H1 (cell line): ENCODE results near the gene GOLGB1. TPM values are rescaled to one million over a fixed set of nuclear protein-coding genes. Genes with fewer than 3 reads are reported as not detected.

ENCODE experiments used
- CTCF ChIA-PET: fragments of 300-600 bp; sonication (Branson Sonifier 250); formaldehyde crosslinking; loops from one replicate; lab custom pipeline; 2021; ENCODE audit not compliant: partially characterized antibody; lab: Charles Lee
- POLR2A ChIA-PET: fragments of 300-600 bp; sonication (Branson Sonifier 250); formaldehyde crosslinking; loops from one replicate; lab custom pipeline; 2021; ENCODE audit warnings: inconsistent platforms; ENCODE audit not compliant: partially characterized antibody; lab: Charles Lee
- DNase-seq, 2 experiments: peaks; one replicate each; pipeline versions ENCODE4 v3.0.0 to v3.0.0-alpha.2; 2010 to 2022; ENCODE audit warnings: low spot score in 2 of 2, low read depth in 1 of 2, mixed read lengths in 1 of 2
- FAIRE-seq: peaks from 2 replicates; lab custom pipeline; 2011; peaks lifted over from hg19 to GRCh38; lab: Jason Lieb, UNC
- H2AFZ ChIP-seq: 2 replicates; pipeline ENCODE4 v1.8.1; 2012; ENCODE audit warnings: low read length, inconsistent platforms
- H2AK5ac ChIP-seq: 2 replicates; pipeline ENCODE4 v1.6.1; 2013; ENCODE audit warnings: low read depth, low read length
- H2BK120ac ChIP-seq: replicated peaks from 2 replicates; pipeline ENCODE3; 2013; ENCODE audit warnings: low read depth, low read length, inconsistent platforms
- H2BK12ac ChIP-seq: 2 replicates; pipeline ENCODE4 v1.6.1; 2013; ENCODE audit warnings: low read depth, low read length
- H2BK15ac ChIP-seq: 2 replicates; pipeline ENCODE4 v1.6.1; 2013; ENCODE audit warnings: low read length
- H2BK20ac ChIP-seq: 2 replicates; pipeline ENCODE4 v1.6.1; 2013; ENCODE audit warnings: low read length
- H2BK5ac ChIP-seq: 2 replicates; pipeline ENCODE4 v1.6.1; 2013; ENCODE audit warnings: low read depth, low read length
- H3K14ac ChIP-seq: 2 replicates; pipeline ENCODE4 v1.6.1; 2013; ENCODE audit warnings: inconsistent platforms; ENCODE audit not compliant: insufficient read length
- H3K18ac ChIP-seq: 2 replicates; pipeline ENCODE4 v1.6.1; 2013; ENCODE audit warnings: low read length; ENCODE audit errors: extremely low read depth
- H3K23ac ChIP-seq: 2 replicates; pipeline ENCODE4 v1.6.1; 2013; ENCODE audit warnings: inconsistent platforms; ENCODE audit not compliant: insufficient read length
- H3K23me2 ChIP-seq: 2 replicates; pipeline ENCODE4 v1.6.1; 2013; ENCODE audit warnings: low read depth, low read length
- H3K27ac ChIP-seq: 2 replicates; pipeline ENCODE4 v1.6.1; 2011; ENCODE audit warnings: low read depth, low read length, inconsistent platforms
- H3K27me3 ChIP-seq, 4 experiments: replicated peaks in 1 of 4; 1 replicate in 1 of 4; 2 replicates in 3 of 4; pipeline versions ENCODE4 v1.6.1 to v1.8.1; 2011 to 2013; ENCODE audit warnings: low read length in 3 of 4, mild to moderate bottlenecking in 3 of 4, inconsistent platforms in 2 of 4, mixed read lengths in 2 of 4, moderate library complexity in 1 of 4; ENCODE audit not compliant: control insufficient read depth in 3 of 4, insufficient read depth in 3 of 4; ENCODE audit errors: extremely low read depth in 1 of 4
- H3K36me3 ChIP-seq, 4 experiments: 2 replicates each; pipeline versions ENCODE4 v1.6.1 to v1.8.1; 2011 to 2013; ENCODE audit warnings: mild to moderate bottlenecking in 4 of 4, low read length in 3 of 4, moderate library complexity in 2 of 4, control low read depth in 1 of 4, inconsistent platforms in 1 of 4; ENCODE audit not compliant: insufficient read depth in 4 of 4, control insufficient read depth in 2 of 4
- H3K4ac ChIP-seq: replicated peaks from 2 replicates; pipeline ENCODE3; 2013; ENCODE audit warnings: low read length, low read depth, mixed read lengths, inconsistent platforms; ENCODE audit not compliant: insufficient read length
- H3K4me1 ChIP-seq, 4 experiments: replicated peaks in 1 of 4; 1 replicate in 1 of 4; 2 replicates in 3 of 4; pipeline versions ENCODE4 v1.6.1 to v1.8.1; 2011 to 2013; ENCODE audit warnings: low read length in 3 of 4, inconsistent platforms in 2 of 4, mixed read lengths in 1 of 4; ENCODE audit not compliant: insufficient read depth in 4 of 4, control insufficient read depth in 3 of 4
- H3K4me2 ChIP-seq, 2 experiments: 2 replicates each; pipeline versions ENCODE4 v1.6.1 to v1.8.1; 2011 to 2013; ENCODE audit warnings: low read depth in 2 of 2, low read length in 2 of 2, control low read depth in 1 of 2, inconsistent platforms in 1 of 2, mild to moderate bottlenecking in 1 of 2; ENCODE audit not compliant: insufficient read depth in 1 of 2
- H3K4me3 ChIP-seq, 4 experiments: fragments of 200-600, 300-600 bp in 1 of 4; sonication (generic), shearing (Covaris generic), sonication (Bioruptor Twin) in 1 of 4; 2 replicates each; pipeline versions ENCODE4 v1.5.1 to v1.8.1; 2011 to 2016; ENCODE audit warnings: low read length in 4 of 4, low read depth in 3 of 4, control low read depth in 2 of 4, inconsistent platforms in 2 of 4, mild to moderate bottlenecking in 2 of 4, mixed read lengths in 1 of 4, moderate library complexity in 1 of 4; ENCODE audit not compliant: insufficient read depth in 2 of 4; ENCODE audit errors: extremely low read depth in 1 of 4
- H3K56ac ChIP-seq: replicated peaks from 2 replicates; pipeline ENCODE3; 2013; ENCODE audit warnings: low read depth, mild to moderate bottlenecking, mixed read lengths, low read length, inconsistent platforms; ENCODE audit not compliant: insufficient read length
- H3K79me1 ChIP-seq: 2 replicates; pipeline ENCODE4 v1.6.1; 2013; ENCODE audit warnings: low read depth, low read length, control low read depth
- H3K79me2 ChIP-seq, 2 experiments: 2 replicates each; pipeline versions ENCODE4 v1.6.1 to v1.8.1; 2012 to 2013; ENCODE audit warnings: low read length in 2 of 2, mild to moderate bottlenecking in 2 of 2, inconsistent platforms in 1 of 2; ENCODE audit not compliant: insufficient read depth in 2 of 2, control insufficient read depth in 1 of 2
- H3K9ac ChIP-seq, 4 experiments: replicated peaks in 1 of 4; 1 replicate in 1 of 4; 2 replicates in 3 of 4; pipeline versions ENCODE4 v1.6.1 to v1.8.1; 2011 to 2013; ENCODE audit warnings: low read depth in 3 of 4, low read length in 3 of 4, control low read depth in 2 of 4, mild to moderate bottlenecking in 2 of 4, moderate library complexity in 2 of 4, inconsistent platforms in 1 of 4; ENCODE audit errors: extremely low read depth in 1 of 4
- H3K9me3 ChIP-seq, 2 experiments: 2 replicates each; pipeline versions ENCODE4 v1.6.1 to v1.8.1; 2012 to 2013; ENCODE audit warnings: mild to moderate bottlenecking in 2 of 2, moderate library complexity in 2 of 2, control low read depth in 1 of 2, inconsistent platforms in 1 of 2, low read depth in 1 of 2, low read length in 1 of 2, mixed read lengths in 1 of 2; ENCODE audit not compliant: insufficient read depth in 2 of 2
- H4K20me1 ChIP-seq, 2 experiments: replicated peaks in 1 of 2; 2 replicates each; pipeline versions ENCODE3 to v1.8.1; 2011 to 2013; ENCODE audit warnings: inconsistent platforms in 2 of 2, low read length in 2 of 2, mild to moderate bottlenecking in 1 of 2; ENCODE audit not compliant: insufficient read depth in 2 of 2, control insufficient read depth in 1 of 2
- H4K5ac ChIP-seq: 2 replicates; pipeline ENCODE4 v1.6.1; 2013; ENCODE audit warnings: low read length, low read depth, mixed read lengths, inconsistent platforms; ENCODE audit not compliant: insufficient read length
- H4K8ac ChIP-seq: 2 replicates; pipeline ENCODE4 v1.8.0; 2013; ENCODE audit warnings: mild to moderate bottlenecking, moderate library complexity, low read length, inconsistent platforms; ENCODE audit not compliant: insufficient read depth; ENCODE audit errors: extremely low read depth
- H4K91ac ChIP-seq: replicated peaks from 2 replicates; pipeline ENCODE3; 2013; ENCODE audit warnings: low read length, mixed read lengths, inconsistent platforms; ENCODE audit not compliant: insufficient read length
- CBX8 ChIP-seq: fragments of 300-800, 300-1000 bp; sonication (generic); IDR thresholded peaks from 2 replicates; pipeline ENCODE4 v1.7.1; 2016; ENCODE audit warnings: low read depth, low read length, borderline replicate concordance
- CHD1 ChIP-seq: IDR thresholded peaks from 2 replicates; pipeline ENCODE4 v1.6.1; 2012; ENCODE audit warnings: low read depth, low read length, improper control_type of control experiment
- RAD21 ChIP-seq, 2 experiments: IDR thresholded peaks in 1 of 2; conservative IDR thresholded peaks in 1 of 2; 2 replicates each; pipeline ENCODE4 v1.6.1; 2011; ENCODE audit warnings: low read depth in 2 of 2, low read length in 2 of 2, improper control_type of control experiment in 1 of 2, inconsistent platforms in 1 of 2, mild to moderate bottlenecking in 1 of 2, moderate library complexity in 1 of 2
- SRF ChIP-seq: IDR thresholded peaks from 2 replicates; pipeline ENCODE4 v1.6.1; 2011; ENCODE audit warnings: mild to moderate bottlenecking, low read depth, low read length, moderate library complexity
- SUZ12 ChIP-seq: fragments of 200-600 bp; sonication (generic); IDR thresholded peaks from 2 replicates; pipeline ENCODE4 v1.6.1; 2012; ENCODE audit warnings: mild to moderate bottlenecking, inconsistent platforms, low read length, moderate library complexity, mixed read lengths
- WGBS, 2 experiments: shearing (Covaris generic) in 1 of 2; methylation state at CpG; one replicate each; pipeline versions ENCODE4 v1.1.6 to v1.1.7; 2013 to 2015; ENCODE audit warnings: low lambda C conversion rate in 2 of 2, mixed read lengths in 2 of 2, inconsistent platforms in 1 of 2, low coverage in 1 of 2, missing lambda C conversion rate in 1 of 2; ENCODE audit not compliant: insufficient replicate concordance in 2 of 2, insufficient coverage in 1 of 2, insufficient read length in 1 of 2; ENCODE audit errors: extremely low coverage in 1 of 2, missing lambda C conversion rate in 1 of 2; 5-methylcytosine and 5-hydroxymethylcytosine counted together
- polyA plus RNA-seq, 7 experiments: library from polyadenylated mRNA; depleted of rRNA in 3 of 7; stranded (reverse) in 5 of 7; unstranded in 2 of 7; fragments of >200 nt in 5 of 7; fragments of 200-250 nt in 2 of 7; gene quantifications; 1 replicate in 5 of 7; 2 replicates in 1 of 7; 4 replicates in 1 of 7; pipeline versions ENCODE4 v1.2.1 to v1.2.3, GENCODE V29; 2011 to 2013; ENCODE audit warnings: missing spikeins in 2 of 7, mixed read lengths in 2 of 7
- total RNA-seq: library from RNA; stranded (reverse); fragmentation: NEBNext Ultra II Directional; extraction: Animal tissue kit (Norgen Biotek cat#: 25700); gene quantifications from 2 replicates; pipeline ENCODE4 v1.2.1, GENCODE V29; 2021
- TF ChIP-seq, protein P1 (sequence below): IDR thresholded peaks from 2 replicates; pipeline ENCODE4 v1.6.1; 2011; ENCODE audit warnings: low read depth, mild to moderate bottlenecking, low read length; ENCODE audit not compliant: insufficient read depth

Gene GOLGB1
- total and polyA plus RNA-seq, 2 of the 8 experiments (the other 6 are each of a cell fraction or from before 2014, with no cell fraction given): 5.9 to 28.5 TPM

DNA sequence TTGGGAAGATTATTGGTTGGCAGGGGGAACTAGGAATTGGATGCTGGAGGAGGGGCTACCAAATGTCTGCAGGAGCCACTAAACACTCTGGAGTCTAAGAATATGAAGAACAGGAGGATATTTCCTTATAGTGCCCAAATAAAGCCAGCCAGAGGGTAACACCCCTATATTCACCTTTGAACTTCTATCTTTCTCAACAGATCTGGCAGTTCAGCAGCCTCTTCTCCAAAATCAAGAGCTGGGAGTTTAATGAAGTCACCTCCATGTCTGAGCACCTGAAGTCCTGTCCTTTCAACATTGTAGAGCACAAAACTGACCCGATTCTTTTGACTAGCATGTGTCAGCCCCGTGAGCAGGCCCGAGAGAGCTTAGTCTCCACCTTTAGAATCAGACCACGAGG, 123.0 kb downstream of the GOLGB1 start:
- H3K23ac ChIP-seq: no peak overlapping the region

More for the DNA sequence above, 123.0 kb downstream of the GOLGB1 start:
- no peak overlapping the region for H2BK20ac ChIP-seq
- H3K23me2 ChIP-seq: no peaks in the 10 kb centered on the region
- no peak for FAIRE-seq
- H3K14ac ChIP-seq: no peak overlapping the region
- H3K4me1 ChIP-seq: peaks cover 0 to 4% (median 0%) of the 10 kb centered on the region in 4 experiments; a peak in 2 of 7 replicates
- no peak for TF ChIP-seq RAD21 (IDR thresholded peaks at IDR 0.05 in 1 of 2, conservative IDR thresholded peaks at IDR 0.05 in 1 of 2; ENCODE audit: low read depth in 2 of 2, low read length in 2 of 2)
- TF ChIP-seq CHD1: no peak
- TF ChIP-seq SRF: no peak
- TF ChIP-seq CBX8: no peak
- no peak for TF ChIP-seq SUZ12
- TF ChIP-seq, protein P1, sequence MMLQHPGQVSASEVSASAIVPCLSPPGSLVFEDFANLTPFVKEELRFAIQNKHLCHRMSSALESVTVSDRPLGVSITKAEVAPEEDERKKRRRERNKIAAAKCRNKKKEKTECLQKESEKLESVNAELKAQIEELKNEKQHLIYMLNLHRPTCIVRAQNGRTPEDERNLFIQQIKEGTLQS: no peak
- TF ChIP-seq, all 59 proteins: peak for 0
- Histone ChIP-seq H4K20me1 (no peaks in the 10 kb centered on the region), H3K9me3 (no peaks in the 10 kb centered on the region), H3K27ac (no peak overlapping the region), H2BK120ac (no peak overlapping the region), H3K27me3 (no peaks in the 10 kb centered on the region), H3K9ac (no peak overlapping the region), H2BK5ac (no peak overlapping the region), H3K4ac (no peak overlapping the region), H3K56ac (no peak overlapping the region), H4K8ac (no peak overlapping the region), H4K5ac (no peak overlapping the region), H2BK15ac (no peak overlapping the region), H4K91ac (no peak overlapping the region), H3K36me3 (no peaks in the 10 kb centered on the region), H2AK5ac (no peak overlapping the region), H3K79me2 (no peaks in the 10 kb centered on the region), H3K79me1 (no peaks in the 10 kb centered on the region), H3K18ac (no peak overlapping the region), H2BK12ac (no peak overlapping the region), H3K4me2 (no peak overlapping the region), H3K4me3 (no peak overlapping the region), H2AFZ (peak overlapping the region; percentile 3; the same call in 1 of the 2 replicates)
- DNase-seq: no peak
- WGBS, 2 experiments: 95% methylated on average over 4 of the region's 4 CpGs; no CpG with 5 or more reads in 1 of the 2 experiments
- CTCF ChIA-PET: interaction anchor here (1.1 kb wide), 1 partner anchor 74 kb away, joined by 3 read pairs; no protein-coding TSS in a partner anchor
- POLR2A ChIA-PET: interaction anchor here (1.0 kb wide), 1 partner anchor 33 kb away, joined by 3 read pairs; the partner anchor contains the start of gene FBXO40
